ENCODE measurements around the gene DDR1. TPM values are rescaled to one million over a fixed set of nuclear protein-coding genes. Genes with fewer than 3 reads are reported as not detected.
"Not testable (repeated sequence)": the region's sequence is repeated elsewhere in the genome, so short reads cannot be mapped to it uniquely, and the experiment has no call there.

DDR1 gene
- polyA plus RNA-seq, 10 donors: 44.6 to 78.1 (median 50.8) TPM

DNA sequence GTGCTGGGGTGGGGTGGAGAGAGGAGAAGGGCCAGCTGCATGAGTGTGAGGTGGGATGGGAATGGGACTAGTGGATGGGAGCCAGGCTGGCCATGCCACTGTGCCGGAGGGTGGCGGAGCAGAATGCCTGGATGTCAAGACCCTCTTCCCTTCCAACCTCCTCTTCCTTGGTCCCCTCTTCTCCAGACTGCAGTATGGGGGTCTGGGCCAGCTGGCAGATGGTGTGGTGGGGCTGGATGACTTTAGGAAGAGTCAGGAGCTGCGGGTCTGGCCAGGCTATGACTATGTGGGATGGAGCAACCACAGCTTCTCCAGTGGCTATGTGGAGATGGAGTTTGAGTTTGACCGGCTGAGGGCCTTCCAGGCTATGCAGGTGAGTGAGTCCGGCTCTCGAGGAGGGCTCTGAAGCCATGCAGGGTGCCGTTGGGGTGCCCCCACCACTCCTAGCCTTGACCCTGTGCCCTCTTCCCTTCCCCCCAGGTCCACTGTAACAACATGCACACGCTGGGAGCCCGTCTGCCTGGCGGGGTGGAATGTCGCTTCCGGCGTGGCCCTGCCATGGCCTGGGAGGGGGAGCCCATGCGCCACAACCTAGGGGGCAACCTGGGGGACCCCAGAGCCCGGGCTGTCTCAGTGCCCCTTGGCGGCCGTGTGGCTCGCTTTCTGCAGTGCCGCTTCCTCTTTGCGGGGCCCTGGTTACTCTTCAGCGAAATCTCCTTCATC is 7.7 kb downstream of the DDR1 start:
- DNase-seq: no peak

DNA sequence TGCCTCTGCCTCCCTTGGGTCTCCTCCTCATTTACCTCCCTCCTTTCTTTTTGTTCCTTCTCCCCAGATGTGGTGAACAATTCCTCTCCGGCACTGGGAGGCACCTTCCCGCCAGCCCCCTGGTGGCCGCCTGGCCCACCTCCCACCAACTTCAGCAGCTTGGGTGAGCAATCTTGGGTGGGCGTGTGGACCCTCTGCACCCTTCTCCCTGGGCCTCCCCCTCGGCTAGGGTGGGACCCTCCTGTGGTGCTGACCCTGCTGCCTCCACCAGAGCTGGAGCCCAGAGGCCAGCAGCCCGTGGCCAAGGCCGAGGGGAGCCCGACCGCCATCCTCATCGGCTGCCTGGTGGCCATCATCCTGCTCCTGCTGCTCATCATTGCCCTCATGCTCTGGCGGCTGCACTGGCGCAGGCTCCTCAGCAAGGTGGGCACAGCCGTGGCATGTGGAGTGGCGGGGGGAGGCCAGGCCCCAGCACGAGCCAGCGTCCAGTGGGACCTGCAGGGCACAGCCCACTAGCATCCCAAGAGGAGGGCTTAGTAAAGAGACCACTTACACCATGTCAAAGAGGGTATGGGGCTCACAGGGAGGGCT is 8.8 kb downstream of the DDR1 start:
- no peak for DNase-seq

DNA sequence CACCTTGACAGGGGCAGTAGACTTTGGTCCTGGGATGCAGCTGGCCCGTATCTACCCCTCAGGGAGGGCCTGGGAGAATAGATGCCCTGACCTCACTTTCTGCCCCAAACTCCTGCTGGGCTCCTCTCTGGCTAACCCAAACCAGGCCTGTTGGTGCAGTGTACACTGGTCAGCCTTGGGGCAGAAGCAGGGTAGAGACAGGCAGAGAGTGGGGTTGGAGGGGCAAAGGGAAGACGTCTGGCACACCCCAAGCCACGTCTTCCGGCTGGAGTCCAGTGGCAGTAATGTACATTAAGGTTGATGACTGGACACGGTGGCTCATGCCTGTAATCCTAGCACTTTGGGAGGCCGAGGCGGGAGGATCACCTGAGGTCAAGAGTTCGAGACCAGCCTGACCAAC is 9.3 kb downstream of the DDR1 start:
- no peak for DNase-seq

DNA sequence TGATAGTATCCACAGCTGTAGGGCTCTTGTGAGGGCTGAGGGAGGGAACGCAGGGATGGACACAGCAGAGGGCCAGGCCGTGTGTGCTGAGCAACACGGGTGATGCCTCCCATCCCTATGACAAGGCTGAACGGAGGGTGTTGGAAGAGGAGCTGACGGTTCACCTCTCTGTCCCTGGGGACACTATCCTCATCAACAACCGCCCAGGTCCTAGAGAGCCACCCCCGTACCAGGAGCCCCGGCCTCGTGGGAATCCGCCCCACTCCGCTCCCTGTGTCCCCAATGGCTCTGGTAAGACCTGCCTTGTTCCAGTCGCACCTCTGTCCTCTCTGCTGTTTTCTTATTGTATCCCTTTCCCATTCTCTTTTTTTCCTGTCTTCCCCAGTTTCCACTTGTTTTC is 10.1 kb downstream of the DDR1 start:
- DNase-seq: no peak

DNA sequence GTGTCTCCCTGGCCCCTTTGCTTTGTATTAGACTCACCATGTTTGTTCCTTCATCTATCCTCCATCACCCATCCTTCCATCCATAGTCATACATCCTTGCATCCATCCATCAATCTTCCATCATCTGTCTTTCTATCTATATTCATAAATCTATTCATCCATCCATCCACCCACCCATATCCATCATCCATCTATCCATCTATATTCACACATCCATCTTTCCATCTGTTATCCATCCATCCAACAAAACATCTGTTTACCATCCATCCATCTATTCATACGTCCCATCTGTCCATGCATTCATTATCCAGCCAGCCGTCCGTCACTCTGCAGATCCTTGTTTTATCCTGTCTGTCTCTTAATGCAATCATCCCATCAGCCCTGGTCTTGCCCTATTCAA is 10.6 kb downstream of the DDR1 start:
- DNase-seq: no peak

DNA sequence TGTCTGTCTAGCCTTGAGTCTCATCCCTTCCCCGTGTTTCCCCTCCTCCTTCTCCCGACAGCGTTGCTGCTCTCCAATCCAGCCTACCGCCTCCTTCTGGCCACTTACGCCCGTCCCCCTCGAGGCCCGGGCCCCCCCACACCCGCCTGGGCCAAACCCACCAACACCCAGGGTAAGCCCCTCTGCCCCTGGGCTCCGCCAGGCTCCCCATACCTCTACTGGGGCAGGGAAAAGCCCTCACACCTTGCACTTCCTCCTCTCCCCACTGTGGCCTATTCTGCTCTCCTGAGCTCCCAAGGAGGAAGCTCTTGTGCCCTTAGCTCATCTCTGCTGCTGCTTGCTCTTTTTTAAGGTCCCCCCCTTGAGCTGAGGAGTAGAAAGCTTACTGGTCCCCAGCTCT is 11.0 kb downstream of the DDR1 start:
- no peak for DNase-seq

DNA sequence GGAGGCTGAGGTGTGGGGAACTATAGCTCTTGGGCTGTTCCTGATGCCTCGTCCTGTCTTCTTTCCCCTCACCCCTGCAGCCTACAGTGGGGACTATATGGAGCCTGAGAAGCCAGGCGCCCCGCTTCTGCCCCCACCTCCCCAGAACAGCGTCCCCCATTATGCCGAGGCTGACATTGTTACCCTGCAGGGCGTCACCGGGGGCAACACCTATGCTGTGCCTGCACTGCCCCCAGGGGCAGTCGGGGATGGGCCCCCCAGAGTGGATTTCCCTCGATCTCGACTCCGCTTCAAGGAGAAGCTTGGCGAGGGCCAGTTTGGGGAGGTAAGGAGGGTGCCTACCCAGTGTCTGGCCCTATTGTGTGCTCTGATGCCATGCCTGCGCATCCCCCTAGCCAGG is 12.2 kb downstream of the DDR1 start:
- DNase-seq: no peak

DNA sequence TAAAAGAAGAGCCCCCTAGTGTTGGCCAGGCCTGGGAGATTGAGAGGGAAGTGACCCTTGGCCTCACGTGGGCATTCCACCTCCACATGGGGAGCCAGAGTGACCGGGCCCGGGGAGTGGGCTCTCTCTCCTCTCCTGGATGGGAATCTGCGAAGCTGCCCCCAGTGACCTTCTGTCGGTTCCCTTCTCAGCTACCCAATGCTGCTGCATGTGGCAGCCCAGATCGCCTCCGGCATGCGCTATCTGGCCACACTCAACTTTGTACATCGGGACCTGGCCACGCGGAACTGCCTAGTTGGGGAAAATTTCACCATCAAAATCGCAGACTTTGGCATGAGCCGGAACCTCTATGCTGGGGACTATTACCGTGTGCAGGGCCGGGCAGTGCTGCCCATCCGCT is 13.6 kb downstream of the DDR1 start:
- no peak for DNase-seq

- DNase-seq: no peak
Observed at GRCh38 chr6:30898750-30899360, 14.5 kb downstream of the DDR1 start.

- no peak for DNase-seq
Observed at GRCh38 chr6:30900863-30901417, 16.6 kb downstream of the DDR1 start.

DNA sequence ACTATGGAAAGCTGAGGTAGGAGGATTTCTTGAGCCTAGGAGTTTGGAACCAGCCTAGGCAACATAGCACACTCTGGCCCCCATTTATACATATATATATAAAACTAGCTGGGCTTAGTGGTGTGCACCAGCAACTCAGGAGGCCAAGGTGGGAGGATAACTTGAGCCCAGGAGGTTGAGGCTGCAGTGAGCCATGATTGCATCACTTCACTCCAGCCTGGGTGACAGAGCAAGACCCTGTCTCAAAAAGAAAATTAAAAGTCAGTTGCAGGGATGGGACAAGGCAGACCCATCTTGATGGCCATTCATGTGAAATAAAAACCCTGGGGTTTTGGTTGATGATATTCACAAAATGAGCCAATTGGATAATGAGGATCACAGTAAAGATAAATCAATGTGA is 17.1 kb downstream of the DDR1 start:
- no peak for DNase-seq

DNA sequence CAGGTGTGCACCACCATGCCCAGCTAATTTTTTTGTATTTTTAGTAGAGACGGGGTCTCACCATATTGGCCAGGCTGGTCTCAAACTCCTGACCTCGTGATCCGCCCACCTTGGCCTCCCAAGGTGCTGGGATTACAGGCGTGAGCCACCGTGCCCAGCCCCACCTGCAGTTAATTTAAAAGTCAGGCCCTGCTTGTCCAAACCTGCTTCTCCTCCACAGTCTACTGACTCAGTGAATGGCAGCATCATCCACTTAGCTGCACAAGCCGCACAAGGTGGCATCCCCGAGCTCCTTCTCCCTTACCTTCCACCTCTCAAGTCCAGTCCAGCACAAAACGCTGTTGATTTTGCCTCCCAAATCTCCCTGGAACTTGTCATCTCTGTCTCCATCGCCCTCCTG is 17.9 kb downstream of the DDR1 start:
- not testable (repeated sequence) for DNase-seq

DNA sequence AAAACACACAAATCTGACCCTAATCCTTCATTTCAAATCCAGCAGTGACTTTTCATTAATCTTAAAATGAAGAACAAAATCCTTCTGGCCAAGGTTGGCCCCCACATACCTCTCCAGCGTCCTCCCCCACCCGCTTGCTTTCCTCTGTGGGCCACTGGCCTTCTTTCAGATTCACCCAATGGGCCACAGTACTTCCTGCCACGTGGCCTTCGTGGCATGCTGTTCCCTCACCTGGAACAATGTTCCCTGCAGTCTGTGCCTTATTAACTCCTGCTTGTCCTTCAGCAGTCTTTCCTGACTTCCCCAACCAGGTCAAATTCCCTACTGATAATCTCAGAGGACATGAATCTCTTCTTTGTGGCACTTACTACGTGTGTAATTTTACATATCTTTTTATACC is 18.4 kb downstream of the DDR1 start:
- DNase-seq: no peak

DNA sequence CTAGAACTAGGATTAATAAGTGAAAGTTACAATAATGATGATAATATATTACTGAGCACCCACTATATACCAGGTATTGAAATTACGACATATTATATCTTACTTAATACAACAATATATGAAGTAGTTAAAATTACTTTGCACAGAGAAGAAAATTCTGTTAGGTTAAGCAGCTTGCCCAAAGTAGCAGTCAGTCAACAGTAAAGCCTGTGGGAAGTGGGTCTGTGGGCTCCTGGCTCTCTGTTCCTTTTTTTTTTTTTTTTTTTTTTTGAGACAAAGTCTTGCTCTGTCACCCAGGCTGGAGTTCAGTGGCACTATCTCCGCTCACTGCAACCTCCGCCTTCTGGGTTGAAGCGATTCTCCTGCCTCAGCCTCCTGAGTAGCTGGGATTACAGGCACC is 18.9 kb downstream of the DDR1 start:
- no peak for DNase-seq

DNA sequence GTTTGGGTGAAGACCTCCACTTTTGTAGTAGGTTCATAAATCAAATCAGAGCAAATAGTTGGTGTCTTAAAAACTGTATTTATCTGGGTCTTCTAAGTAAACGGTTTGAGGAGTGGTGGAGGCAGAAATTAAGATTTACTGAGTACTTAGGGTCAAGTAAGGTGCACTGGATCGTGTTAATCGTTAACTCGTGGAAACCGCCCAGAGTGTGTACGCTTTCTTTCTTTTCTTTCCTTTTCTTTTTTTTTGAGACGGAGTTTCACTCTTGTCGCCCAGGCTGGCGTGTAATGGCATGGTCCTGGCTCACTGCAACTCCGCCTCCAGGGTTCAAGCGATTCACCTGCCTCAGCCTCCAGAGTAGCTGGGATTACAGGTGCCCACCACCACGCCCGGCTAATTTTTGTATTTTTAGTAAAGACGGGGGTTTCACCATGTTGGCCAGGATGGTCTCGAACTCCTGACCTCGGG is 23.0 kb downstream of the DDR1 start:
- DNase-seq: not testable (repeated sequence)

- DNase-seq: peak; percentile 99
Observed at GRCh38 chr6:30907758-30908591, 23.7 kb downstream of the DDR1 start, which contains the start of gene GTF2H4. GTF2H4 (plus strand) TSS chr6:30908207.

DNA sequence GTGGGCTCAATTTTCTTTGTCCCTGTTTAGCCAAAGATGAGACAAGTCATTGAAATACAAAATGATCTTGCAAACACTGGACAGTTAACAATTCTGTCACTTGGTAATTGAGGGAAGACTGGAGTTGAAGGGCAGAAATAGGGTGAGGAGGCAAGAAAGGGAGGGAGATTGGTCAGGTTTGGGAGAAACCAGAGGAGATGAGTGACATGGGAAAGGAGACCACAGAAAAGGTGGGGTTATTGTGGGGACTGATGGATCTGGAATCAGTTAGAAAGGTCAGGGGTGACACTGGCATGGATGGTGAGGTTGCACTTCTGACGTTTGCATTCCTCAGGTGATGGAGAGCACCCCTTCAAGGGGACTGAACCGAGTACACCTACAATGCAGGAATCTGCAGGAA is 24.4 kb downstream of the DDR1 start:
- DNase-seq: no peak

DNA sequence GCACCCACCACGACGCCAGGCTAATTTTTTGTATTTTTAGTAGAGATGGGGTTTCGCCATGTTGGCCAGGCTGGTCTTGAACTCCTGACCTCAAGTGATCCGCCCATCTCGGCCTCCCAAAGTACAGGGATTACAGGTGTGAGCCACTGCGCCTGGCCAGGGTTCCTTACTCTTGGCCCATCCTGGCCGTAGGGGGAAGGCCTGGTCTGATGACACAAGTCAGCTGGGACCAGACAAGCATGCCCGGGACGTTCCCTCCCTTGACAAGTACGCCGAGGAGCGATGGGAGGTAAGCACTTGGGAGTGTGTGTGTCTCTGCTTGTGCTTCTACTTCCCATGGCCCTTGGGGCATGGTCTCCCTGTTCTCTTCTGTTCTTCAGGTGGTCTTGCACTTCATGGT is 26.2 kb downstream of the DDR1 start:
- DNase-seq: not testable (repeated sequence)

- DNase-seq: no peak
Observed at GRCh38 chr6:30912746-30913520, 28.6 kb downstream of the DDR1 start.

- no peak for DNase-seq
Observed at GRCh38 chr6:30913721-30914075, 29.4 kb downstream of the DDR1 start.
